DMS79 (cell line): ENCODE data around the gene LSS.

Experiments used
- DNase-seq: peaks from one replicate; lab custom pipeline; 2025; lab: John Stamatoyannopoulos, UW

The LSS gene

DNA sequence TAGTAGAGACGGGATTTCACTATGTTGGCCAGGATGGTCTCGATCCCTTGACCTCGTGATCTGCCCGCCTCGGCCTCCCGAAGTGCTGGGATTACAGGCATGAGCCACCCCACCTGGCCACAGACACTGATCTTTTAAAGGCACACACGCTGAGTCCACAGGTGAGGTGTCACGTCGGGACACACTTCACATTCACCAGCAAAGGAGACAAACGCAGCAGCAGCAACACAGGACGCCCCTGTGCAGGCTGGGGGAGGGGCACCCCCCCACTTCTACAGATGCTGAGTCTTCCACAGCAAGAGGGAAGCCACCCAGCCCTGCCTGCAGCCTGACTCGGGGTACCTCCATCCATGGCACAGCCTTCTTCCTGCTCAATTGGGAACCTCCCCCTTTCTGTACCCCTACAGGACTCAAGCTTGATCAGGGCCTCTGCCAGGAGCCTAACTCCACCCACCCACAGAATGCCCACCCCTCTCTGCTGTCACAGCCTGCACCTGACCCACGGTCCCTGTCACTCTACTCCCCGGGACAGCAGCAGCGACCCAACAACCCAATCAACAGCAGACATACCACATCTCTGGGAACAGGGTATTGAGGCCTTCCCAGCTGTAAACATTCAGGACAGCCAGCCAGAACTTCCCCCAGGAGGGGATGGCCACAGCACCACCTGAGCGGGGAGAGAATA is 9.5 kb downstream of the LSS start:
- no peak for DNase-seq

DNA sequence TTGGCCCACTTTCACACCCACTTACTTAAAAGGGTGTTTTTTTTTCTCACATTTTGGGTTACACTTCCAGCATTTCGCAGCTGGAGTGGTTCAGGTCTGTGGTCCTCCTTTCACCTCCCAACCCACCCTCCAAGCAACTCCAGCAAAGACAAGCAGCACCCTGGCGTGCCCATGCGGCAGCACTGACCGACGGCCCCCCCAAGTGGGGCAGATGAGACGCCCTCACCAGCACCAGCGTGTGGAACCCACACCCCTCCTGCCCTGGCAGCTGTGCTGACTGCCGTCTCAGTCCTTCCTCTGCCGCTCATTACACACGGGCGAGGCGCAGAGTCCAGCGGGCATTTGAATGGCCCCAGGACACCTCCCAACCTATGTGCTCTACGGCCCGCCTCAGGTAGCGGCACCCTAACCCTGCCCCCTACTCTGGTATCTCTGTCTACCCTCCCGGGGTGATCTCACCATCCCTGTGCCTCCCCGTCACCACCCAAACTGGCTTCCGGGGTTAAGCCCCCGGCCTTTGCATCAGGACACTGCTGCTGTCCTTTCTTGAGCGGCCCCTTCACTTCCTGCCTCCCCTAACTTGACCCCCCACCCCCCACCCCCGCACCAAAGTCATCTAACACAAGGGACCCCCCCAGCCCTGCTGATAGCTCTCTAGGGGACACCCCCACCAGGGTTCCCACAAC is 10.9 kb downstream of the LSS start:
- DNase-seq, result no peak

DNA sequence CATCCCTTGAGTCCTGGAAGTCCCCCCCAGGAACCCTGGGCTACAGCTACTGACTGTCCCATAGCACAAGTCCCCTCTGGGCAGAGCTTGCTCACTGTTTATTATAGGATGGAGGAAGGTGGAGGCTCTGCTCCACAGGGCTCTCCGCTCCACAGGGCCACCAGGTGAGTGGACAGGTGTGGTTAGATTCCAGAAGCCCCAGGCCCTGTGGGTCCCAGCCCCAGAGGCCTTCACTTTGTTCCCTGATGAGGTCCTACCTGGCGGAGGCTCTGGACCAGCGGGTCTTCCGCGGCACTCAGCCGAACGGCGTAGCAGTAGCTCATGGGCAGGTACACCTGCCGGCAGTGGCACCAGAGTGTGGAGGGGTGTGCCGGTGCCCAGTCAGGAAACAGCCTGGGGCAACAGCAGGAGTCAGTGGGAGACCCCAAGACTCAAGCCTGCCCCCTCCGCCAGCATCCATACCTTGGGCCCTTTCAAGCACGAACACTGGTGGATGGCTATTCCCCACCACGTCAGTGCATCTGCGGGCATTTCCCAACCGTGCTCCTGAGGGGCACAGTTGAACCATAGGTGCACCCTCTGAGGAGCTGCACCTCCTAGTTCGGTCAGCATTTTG is 12.3 kb downstream of the LSS start:
- no peak for DNase-seq

DNA sequence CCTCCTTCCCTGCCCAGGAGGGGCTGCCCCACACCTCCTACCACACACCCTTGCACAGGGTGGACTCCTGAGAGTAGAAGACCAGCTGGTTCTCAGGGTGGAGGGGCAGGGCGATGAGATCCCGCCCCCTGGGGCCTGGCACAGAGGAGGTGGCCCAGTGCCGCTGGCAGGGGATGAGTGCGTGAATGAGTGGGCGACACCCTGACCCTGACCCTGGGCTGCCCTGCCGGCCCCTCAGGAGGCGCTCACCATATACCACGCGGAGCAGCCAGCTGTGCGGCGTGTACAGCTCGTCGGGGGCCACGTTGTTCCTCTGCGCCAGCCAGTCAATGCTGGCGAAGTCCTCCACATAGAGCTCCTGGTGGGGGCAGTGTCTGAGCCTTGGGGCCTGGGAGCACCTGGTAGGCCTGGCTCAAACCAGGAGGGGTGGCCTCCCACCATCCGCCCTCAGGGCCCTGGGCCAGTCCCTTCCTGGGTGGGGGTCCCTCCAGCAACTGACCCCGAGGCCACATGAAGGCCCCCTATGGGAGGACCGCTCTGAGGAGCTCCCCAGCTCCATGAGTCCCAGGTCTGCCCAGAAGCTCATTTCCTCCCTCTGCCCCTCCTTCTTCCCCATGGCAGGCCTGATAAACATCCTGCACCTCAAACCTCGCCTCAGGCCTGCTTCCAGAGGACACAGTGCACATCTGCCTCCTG is 13.0 kb downstream of the LSS start:
- no peak for DNase-seq

DNA sequence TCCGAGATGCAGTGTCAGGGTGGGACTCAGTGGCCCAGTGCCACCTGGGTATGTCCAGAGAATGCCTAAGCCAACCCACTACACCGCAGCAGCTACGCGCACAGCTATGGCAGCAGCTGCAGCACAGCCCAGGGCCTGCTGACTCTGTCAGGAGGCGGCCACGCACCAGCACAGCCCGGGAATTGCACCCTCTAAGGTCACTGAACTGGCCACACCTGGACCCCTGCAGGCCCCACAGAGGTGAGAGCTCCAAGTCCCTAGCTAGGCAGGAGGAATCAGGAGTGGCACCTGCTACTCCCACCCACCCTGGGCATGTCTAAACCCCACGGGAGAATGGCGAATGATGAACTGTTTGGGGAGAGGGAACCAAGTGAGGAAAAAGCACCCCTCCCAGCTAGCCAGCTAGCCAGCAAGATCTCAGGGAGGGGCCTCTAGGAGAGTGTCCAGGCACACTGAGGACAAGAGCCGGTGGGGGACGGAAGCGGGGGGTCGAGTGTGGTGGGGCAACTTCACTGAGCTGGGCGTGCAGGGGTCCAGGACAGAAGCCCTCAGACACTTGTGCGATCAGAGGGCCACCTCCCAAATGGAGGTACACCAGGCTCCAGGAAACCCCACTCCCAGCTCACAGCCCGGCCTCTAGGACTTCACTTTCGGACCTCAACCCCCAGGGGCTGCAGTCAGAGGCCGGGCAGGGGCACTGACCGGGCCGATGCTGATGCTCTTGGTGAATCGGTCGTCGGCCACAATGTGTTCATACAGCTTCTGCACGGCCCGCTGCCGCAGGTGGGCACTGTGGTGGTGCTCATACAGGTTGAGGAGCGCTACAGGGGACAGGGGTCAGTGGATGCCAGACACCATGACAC is 13.9 kb downstream of the LSS start:
- DNase-seq, result no peak

DNA sequence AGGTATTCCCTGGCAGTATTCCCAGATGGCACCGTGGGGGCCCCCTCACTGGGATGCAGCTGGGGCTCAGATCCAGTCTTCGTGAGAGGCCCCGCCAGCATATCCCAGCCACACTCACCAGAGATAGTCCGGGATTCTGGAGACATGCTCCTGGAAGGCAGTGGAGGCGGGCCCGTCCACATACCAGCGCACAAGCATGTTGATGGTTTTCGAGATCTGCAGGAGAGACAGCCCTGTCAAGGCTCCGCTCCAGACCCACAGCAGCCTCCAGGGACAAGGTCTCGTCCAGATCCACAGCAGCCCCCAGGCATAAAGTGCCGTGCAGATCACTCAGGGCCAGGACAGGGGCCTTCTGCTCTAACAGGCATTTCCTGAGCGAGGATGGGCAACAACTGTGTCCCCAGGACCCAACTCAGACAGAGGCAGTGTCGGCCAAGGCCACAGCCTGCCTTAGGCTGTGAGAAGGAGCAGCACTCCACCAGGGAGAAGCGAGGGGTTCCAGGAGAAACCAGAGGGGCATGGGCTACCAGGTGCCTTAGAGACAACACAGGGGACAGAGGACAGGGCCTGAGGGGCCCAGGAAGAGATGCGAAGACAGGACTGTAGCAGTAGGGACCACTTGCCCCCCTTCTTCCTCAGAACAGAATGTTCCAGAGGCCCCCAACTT is 14.8 kb downstream of the LSS start:
- no peak for DNase-seq

DNA sequence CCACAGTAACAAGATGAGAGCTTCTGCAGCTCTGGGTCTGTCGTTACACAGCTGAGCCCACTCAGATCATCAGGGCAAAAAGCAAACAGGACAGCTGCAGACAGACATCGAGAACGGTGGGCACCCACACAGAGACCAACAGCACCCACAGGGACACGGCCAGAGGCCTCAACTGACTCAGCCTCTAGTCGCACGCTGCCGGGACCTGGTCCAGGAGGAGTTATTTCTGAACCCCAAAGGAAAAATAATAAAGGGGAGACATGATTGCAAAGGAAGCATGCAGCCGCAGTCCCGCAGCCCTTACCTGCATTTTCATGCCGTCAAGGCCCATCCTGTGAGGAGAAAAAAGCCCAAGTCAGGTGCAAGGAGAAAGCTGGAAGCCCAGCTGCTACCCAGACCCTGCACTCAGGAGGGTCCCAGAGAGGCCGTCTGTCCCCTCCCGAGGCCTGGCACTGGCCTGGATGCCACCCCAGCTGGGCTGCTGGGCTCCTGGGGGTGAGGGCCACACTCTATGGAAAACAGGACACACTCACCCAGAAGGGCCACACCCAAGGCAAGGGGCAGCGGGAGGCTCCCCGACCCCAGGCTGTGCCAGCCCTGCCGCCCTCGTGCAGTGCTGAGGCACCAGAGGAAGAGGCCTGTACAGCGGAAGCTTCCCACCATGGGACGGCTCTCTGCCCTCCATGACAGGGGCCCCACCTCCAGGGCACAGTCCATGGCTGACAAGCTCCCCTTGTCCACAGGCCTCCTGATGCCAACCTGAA is 15.7 kb downstream of the LSS start:
- DNase-seq, result no peak

DNA sequence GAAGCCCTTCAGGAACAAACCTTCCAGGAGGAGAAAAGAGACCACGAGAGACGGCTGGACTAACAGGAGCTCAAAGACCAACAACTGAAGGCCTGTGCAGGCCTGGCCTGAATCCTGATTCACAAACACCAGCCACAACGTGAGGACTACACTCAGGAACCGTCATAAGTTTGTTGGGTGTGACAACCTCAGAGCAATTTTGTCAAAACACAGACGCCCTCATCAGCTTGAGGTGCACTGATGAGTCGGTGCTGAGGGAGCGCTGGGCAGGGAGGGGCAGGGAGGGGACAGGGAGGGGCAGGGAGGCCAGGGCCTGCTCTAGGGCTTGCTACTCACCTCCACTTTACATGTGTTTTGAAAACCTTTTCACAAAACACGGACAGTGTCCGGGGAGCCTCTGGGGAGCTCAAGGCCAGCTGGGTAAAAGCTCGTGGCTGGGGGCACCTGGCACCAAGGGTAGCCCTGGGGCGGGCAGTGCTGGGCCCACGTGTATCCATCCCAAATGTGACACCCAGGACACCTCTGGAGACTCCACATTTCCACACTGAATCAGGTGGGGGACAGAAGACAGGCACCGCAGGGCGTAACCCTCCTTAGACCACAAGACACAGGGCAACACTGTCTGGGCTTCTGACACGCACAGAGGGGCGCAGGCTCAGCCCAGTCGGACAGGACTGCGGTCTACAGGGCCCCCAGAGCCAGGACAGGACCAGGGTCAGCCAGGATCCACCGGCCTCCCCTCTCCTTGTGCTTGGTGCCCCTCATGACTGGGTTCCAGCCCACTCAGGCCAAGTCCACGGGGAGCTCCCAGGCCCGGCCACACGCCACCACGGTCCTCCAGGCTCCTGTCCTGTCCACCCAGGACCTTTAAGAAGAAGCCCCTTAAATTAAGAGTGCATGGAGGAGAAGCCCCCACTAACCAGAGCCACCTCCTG is 16.5 kb downstream of the LSS start:
- no peak for DNase-seq

DNA sequence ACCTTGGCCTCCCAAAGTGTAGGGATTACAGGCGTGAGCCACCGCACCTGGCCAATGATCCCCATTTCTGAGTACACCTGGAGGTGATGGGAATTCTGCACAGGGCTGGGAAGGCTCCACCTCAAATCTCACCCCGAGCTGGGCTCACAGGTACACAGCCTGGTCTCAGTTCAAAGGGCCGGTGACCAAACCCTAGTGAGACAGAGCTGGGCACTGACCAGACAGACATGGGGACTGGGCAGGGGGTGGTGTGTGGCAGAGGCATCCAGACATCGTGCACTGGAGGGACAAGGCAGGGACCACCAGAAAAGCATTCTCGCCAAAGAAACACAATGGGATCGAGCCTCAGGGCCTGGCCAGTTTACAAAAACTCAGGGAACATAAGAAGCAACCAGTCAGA is 17.2 kb downstream of the LSS start:
- no peak for DNase-seq

DNA sequence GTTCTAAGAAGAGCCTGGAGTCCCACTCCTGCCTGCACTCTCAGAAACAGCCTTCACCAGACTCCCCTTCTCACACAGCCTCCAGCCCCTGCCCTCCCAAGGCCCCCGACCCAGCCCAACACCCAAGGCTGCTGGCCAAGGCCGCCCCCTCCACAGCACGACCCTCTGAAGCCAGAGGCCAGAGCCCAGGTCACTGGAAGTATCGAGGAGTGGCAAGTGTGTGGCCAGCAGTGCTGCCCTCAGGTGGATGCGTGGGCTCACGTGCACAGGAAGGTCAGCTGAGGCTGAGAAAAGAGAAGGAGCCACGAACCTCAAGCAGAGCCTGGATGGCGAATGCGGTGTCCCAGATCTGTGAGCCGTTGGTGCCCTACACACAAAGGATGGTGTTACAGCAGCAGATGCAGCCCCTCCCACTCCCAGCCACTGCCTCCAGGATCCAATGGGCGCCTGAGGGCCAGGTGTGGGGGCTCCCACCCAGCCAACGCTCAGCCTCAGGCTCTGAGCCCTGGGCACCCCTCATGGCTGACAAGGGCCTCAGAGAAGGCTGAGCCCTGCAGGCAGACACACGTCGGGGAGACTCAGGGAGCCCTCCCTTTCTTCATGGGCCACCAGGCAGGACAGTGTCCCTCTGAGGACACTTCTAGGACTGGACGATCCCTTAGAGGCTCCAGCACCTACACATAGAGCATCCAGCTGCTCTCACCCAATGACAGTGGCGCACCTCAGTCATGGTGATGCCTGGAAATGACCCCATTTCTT is 18.0 kb downstream of the LSS start:
- no peak for DNase-seq

DNA sequence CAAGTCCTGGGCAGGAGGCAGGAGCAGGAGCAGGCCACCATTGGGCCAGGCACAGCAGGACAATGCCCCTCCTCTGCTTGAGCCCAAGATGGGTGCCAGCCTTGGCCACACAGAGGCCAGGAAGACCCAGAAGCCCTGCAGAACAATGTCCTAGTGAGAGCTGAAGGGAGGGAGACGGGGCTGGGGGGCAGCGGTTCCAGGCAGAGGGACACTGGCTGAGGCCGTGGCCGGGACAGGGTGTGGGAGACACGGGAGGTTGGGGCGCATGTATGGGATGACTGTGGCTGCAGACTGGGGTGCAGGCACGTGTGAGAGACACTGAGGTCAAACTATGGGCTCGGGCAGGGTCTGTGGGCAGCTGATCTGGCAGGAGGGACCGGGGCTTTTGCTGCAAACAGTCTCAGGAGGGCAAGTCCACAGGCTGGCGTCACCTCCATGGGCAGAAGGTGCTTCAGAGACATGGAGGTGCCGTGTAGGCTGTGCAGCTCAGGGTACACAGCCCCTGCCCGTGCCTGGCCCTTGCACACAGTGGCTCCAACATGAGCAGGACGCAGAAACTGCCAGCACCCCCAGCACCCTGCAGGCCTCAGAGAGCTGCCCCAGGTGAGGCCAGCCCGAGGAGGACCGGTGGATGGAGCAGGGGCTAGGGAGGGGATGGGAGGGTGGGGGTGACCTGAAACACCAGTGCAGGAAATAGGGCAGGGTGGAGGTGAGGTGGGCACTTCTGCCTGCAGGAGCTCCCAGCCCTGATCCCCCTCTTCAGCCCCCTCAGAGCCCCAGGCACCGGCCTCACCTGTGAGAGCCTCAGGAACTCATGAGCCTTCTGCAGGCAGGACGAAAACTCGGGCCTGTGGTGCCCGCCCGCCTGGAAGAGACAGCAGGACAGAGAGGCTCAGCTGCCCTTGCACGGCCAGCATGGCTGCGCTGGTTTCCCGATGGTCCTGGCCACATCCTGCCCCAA is 19.5 kb downstream of the LSS start:
- DNase-seq, result no peak

DNA sequence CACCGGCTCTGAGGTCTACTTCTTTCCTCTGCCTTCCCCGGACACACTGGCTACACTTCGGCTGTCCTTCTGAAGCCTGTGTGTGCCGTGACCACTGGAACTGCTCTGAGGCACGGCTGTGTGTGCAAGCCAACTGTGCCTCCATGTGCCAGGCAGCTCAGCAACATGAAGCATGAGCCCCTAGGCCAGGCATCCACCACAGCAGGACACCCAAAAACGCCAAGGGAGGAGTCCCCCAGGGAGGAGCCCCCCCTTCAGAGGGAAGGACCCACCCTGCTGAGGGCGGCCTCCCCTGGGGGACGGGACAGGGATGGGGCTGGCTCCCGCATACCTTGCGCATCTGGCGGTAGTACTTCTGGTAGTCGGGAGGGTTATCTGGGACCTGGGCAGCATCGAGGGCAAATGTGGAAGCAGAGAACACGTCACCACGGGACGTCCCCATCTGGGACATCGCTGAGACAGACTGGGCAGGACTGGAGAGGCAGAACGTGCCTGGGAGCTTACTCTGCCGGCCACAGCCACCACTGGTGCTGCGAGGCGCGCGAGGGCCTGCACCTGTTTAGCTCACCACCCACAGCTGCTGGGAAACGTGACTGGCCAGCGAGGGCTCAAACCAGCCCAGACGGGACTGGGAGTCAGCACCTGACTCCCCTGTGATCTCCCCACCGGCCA is 20.5 kb downstream of the LSS start:
- no peak for DNase-seq

DNA sequence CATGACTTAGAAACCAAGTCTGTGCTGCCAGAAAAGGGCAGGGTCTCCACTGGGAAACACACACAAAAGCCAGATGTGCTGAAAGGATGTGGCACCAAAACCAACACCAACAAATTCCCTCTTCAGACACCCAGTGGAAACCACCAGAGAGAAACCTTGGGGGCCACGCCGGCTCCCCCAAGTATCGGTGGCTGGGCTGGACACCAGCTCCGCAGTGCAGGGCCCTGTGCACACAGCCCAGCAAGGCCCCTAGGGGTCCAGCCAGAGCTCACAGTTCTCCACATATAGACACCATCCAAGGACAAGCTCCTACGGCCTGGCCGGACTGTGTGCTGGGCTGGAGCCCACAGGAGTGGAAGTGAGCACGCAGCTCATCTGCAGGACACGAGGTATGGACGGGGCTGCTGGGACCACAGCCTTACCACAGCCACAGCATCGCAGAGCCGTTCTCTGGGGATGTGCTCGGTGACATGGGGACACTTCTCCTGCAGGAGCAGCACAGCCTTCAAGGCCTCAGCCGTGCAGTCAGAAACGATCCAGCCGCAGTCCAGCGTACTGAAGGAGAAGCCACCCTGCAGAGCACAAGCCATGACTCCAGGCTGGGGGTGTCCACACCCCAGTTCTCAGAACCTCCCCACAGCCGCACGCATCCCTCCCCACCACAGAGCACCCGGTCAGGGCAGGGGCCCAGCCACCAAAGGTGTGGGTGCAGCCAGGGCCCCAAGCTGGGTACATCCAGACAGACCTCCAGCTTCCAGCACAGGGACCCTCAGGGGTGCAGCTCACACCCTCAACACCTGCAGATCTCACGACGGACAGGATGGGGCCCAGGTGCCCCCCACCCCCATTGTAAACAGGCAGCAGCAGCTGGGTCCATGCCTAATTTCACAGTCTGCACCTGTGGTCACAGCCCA is 21.3 kb downstream of the LSS start:
- DNase-seq, result no peak

DNA sequence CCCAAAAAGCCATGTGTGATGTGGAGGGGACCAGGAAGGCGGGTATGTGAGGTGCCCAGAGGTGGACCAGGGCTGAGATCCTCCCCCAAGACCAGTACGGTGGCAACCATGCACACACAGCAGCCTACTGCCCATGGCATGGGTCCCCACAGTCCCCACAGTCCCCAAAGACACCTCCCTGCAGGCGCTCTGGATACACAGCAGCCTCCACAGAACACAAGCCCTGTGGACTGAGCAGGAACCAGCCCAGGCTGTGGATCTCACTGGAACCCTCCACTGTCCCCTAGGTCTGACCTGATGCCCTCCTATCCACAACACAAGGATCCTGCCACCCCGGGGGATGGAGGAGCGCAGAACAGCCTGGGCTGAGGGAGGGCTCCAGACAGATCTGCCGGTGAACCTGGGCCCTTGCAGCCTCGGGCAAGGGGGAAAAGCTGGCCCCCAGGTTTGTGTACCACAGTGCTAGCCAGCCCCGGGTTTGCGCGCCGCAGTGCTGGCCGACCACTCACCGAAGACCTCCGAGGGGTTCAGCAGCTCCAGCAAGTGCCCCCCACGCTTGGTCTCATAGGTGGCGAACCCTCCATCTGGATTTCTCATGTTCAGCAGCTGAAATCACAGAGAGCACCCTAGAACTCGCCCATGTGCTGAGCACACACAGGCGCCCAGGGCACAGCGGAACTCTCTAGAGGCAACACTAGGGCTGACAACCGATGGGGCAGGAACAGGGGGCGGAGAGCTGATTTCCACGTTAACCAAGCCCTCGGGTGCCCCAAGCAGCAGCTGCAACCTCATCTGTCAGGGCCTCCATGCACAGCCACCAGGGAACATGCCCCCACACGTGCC is 22.2 kb downstream of the LSS start:
- no peak for DNase-seq

DNA sequence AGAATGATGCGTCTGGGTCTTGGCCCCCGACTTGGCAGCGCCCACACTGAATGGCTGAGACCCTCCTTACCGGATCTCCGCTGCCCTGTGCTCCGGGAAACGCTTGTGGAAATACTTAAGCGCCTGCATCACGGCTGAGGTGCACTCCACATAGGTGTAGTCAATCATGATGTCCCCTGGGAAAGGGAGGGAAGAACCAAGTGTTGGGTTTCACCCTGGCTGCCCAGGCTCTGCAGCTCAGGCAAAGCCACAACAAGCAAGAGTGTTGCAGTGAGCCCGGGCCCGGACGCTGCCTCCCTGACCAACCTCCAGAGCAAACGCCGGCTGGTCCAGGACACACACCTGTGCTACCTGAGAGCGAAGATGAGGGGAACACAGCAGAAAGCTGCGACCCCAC is 22.8 kb downstream of the LSS start:
- no peak for DNase-seq
